Upper lobe of left lung (tissue), 4 donors: ENCODE measurements around the gene GRIN1.

Experiments
- EP300 ChIP-seq, 4 donors: sonication (generic); formaldehyde crosslinking; IDR thresholded peaks; one replicate each; pipeline ENCODE4 v1.5.1; 2017; ENCODE audit warnings: antibody characterized with exemption in 4 of 4, control low read depth in 2 of 4
- POLR2A ChIP-seq, 4 donors: fragments of 450-650 bp; IDR thresholded peaks; one replicate each; pipeline ENCODE4 v1.5.1; 2016 to 2017; ENCODE audit warnings: antibody characterized with exemption in 4 of 4, mild to moderate bottlenecking in 2 of 4
- TF ChIP-seq, protein P1 (sequence below), 6 experiments: fragments of 450-650 bp in 4 of 6; fragments of 200-600 bp in 2 of 6; sonication (generic) in 2 of 6; IDR thresholded peaks; one replicate each; pipeline ENCODE4 v1.5.1; 2016 to 2019; ENCODE audit warnings: antibody characterized with exemption in 6 of 6

- no peak for TF ChIP-seq POLR2A (IDR thresholded peaks at IDR 0.05)
- TF ChIP-seq EP300 (IDR thresholded peaks at IDR 0.05), result no peak
- TF ChIP-seq, protein P1, sequence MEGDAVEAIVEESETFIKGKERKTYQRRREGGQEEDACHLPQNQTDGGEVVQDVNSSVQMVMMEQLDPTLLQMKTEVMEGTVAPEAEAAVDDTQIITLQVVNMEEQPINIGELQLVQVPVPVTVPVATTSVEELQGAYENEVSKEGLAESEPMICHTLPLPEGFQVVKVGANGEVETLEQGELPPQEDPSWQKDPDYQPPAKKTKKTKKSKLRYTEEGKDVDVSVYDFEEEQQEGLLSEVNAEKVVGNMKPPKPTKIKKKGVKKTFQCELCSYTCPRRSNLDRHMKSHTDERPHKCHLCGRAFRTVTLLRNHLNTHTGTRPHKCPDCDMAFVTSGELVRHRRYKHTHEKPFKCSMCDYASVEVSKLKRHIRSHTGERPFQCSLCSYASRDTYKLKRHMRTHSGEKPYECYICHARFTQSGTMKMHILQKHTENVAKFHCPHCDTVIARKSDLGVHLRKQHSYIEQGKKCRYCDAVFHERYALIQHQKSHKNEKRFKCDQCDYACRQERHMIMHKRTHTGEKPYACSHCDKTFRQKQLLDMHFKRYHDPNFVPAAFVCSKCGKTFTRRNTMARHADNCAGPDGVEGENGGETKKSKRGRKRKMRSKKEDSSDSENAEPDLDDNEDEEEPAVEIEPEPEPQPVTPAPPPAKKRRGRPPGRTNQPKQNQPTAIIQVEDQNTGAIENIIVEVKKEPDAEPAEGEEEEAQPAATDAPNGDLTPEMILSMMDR (IDR thresholded peaks at IDR 0.05), result peak in 3 of 6 experiments; percentile 14 to 16 (median 15)
These were observed 23.8 kb downstream of the GRIN1 start for GRCh38 chr9:137162505-137163364.
